HG02973 (cell line): ENCODE measurements around the gene HGD.
"Not testable (repeated sequence)": the region's sequence is repeated elsewhere in the genome, so short reads cannot be mapped to it uniquely, and the experiment has no call there.

ENCODE experiments used
- ATAC-seq: cut with Tn5 transposase; IDR thresholded peaks from one replicate; pipeline ENCODE4 v1.9.1; 2021; ENCODE audit warnings: moderate library complexity; ENCODE audit not compliant: unreplicated experiment

The HGD gene

DNA sequence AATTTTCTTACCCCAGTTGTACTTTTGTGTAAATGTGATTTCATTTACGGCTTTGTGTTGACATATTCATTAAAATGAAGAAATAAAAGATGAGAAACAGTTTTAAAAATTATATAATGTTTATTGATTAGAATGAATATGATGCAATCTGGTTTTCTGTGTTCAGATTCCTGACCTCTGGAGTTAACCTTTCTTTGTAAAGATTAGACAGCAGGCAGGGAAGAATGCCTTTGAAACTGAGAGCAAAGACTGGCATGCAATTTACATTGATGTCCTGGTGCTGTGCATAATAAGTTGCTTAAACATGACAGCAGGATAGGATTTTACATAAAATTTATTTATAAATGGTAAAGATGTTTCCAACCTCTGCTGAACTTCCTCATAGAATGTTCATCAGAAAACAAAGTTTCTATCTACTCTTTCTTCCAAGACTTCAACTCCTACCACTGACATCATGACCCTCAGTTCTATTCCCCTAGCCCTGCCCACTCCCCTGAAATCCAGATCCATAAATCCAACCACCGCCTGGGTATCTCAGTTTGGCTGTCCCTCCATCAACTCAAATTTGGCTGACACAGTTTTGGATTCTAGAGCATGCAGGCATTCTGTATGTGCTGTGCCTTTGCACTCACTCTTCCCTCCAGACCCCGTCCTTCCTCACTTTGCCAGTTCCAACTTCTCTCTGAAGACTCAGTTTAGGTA lies 1.7 kb downstream of the HGD start:
- no peak for ATAC-seq

DNA sequence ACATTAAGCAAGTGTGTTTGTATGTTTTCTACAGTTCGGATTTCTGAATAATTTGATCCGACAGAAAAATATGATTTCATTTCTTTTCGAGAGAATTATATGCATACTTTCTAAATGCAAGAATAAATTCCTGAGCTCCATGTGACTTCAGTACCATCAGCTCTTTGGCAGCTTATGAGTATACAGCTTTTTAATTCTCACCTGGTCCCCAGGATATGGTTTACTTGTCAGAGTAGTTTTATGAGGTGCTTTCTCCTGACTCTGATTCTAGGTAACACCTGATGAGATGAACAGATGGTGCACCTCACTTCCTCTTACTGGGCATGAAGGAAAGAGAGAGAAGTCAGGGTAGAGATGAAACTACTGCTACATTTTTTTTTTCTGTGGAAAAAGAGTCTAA lies 3.1 kb downstream of the HGD start:
- ATAC-seq: peak; percentile 50

DNA sequence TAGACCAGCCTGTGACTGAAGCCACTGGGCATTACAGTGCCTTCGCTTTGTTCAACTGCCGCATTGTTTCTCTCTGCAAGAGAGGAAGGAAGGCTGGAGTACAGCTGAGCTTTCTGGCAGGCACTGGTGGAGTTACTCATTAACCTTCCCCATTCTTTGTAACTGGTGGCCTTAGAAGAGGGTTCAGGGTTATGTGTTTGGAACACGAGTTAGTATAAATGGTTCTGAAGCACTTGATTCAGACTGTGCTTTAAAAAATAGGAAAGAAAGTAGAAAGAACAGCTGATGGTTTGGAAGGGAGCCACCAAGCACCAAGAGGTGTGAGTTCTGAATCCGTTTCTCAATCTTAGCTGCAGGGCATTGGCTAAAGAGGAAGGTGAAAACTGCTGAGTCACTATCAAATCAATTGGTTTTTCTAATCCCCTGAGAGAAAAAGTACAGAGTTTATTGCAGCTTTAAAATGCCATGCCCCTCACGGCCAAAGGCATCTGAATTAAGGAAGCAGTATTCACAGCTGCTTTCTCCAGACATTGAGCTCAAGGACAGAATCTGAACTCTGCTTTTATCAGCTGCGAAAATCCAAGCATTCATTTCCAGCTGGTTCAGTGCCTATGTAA lies 3.6 kb downstream of the HGD start:
- ATAC-seq: peak; percentile 85

DNA sequence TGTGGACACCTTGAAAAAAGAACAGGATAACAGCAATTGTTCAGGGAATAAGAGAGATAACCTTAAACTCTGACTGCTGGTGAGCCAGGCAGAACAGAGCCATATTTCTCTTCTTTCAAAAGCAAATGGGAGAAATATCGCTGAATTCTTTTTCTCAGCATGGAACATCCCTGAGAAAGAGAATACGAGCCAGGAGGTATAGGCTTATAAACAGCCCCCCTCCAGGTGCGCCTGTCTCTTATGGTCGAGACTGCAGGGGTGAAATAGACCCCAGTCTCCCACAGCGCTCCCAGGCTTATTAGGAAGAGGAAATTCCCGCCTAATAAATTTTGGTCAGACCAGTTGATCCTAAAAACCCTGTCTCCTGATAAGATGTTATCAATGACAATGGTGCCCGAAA lies 4.8 kb downstream of the HGD start:
- not testable (repeated sequence) for ATAC-seq

DNA sequence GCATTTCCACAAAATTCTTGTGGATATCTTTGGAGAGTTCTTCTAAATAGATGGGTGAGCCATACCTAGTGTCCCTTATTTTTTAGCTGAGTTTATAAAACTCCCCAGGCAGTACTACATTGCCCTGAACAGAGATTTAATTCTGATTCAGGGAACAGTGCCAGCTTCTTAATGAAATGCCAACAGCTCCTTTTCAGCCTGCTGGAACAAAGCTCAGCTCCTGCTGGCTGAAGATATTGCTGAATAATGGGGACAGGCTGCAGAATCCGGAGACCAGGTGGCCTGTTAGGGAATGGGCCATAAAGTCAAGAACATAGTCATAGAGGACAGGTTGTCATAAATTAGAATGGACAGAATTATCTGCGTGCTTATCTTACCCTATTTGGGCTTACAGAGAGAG lies 8.9 kb downstream of the HGD start:
- ATAC-seq: no peak

DNA sequence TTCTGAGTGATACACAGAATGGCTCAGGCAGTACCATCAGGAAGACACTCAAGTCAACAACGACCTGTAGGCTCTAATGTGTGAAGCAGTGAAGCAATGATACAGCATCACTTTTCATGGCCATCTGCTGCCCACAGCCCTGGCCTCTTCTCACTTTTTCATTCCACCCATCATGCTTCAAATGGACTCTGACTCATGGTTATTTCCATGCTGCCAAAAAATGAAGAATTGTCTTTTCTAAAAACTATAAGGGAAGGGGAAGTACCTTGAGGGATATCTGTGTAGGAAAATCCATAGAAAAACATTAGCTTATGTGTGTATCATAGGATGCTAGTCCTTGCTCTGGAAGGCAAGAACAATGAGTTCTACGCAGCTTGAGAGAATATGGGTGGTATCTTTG lies 11.5 kb downstream of the HGD start:
- ATAC-seq: no peak

DNA sequence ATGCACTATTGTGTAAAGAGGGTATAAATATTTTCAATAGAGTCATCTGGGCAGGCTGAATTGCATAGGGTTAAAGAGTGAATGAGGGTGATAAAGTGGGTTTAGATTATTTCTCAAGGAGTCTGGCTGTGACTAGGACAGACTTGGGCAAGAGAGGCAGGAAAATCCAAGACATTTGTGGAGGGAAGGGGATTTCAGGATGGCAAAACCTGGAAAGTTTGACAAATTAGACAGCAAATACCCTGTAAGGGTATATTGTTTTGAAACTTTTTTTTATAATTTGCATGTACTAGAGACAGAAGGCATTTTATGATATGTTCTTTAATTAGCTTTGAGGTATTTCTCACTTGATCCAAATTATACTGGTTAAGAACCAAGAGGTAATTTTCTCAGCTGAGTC lies 17.1 kb downstream of the HGD start:
- ATAC-seq: no peak

DNA sequence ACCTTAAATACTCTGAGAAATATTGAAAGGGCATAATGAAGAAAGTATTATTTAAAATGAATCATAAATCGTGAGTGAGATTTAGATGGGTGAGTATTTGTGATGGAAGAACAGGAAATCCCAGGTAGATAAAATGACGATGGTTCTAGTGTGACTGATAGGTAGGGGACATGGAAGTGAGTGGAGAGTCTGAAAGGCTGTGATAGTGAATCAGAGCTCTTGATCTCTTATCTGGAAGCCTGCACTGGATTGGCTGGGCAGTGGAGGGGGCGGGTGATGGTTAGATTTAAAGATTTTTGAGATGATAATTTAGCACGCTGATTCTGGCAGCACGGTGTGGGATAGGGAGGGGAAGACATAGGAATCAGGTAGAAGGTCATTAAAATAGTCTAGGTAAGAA lies 20.1 kb downstream of the HGD start:
- ATAC-seq: no peak

DNA sequence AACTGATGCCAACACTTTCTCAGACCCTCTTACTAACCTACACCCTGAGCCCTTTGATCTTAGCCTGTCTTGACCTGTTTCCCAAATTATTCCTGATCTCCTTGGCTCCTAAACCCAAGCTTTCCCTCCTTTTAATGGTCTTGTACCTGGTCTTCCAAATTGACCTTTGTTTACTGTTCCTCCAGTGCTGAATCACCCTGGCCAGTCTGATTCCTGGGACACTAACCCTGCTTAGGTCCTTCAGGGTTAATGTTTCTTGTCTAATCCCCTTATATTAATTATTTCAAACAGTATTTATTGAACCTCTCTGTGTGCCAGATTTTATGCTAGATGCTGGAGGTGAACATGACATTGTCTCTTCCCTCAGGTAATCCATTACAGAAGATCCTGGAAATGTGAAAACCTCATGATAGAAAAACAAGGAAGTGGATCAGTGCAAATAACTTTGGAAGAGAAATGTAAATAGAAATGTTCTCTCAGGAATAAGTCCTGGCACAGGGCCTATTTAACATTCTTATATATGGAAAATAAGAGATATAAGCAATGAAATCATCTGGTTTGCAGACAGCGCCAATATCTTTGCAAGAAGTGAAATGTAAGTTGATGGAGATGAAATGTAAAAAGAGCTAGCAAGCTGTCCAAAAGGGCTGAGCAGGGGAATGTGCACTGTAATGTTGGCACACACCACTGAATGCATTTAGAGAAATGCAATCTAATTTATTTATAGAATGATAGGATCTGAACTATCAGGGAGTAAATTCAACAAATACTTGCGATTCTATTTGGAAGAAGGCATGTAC lies 20.7 kb downstream of the HGD start:
- no peak for ATAC-seq

DNA sequence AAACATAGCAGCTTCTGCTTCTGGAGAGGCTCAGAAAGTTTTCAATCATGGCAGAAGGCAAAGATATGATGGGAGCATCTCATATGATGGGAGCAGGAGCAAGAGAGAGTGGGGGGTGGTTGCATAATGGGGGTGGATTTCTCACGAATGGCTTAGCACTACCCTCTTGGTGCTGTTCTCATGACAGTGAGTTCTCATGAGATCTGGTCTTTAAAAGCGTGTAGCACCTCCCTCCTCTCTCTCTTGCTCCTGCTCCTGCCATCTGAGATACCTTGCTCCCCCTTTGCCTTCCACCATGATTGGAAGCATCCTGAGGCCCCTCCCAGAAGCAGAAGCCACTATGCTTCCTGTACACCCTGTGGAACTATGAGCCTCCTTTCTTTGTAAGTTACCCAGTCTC lies 22.2 kb downstream of the HGD start:
- ATAC-seq: no peak

DNA sequence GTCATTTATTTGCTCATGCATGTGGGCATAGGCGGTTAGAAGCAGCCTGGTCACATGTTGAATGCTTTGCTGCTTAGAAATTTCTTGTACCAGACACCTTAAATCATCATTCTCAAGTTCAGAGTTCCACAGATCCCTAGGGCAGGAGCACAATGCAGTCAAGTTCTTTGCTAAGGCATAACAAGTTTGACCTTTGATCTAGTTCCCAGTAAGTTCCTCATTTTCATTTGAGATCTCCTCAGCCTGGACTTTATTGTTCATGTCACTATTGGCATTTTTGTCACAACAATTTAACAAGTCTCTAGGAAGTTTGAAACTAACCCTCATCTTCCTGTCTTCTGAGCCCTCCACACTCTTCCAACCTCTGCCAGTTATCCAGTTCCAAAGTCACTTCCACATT lies 22.8 kb downstream of the HGD start:
- ATAC-seq: no peak

DNA sequence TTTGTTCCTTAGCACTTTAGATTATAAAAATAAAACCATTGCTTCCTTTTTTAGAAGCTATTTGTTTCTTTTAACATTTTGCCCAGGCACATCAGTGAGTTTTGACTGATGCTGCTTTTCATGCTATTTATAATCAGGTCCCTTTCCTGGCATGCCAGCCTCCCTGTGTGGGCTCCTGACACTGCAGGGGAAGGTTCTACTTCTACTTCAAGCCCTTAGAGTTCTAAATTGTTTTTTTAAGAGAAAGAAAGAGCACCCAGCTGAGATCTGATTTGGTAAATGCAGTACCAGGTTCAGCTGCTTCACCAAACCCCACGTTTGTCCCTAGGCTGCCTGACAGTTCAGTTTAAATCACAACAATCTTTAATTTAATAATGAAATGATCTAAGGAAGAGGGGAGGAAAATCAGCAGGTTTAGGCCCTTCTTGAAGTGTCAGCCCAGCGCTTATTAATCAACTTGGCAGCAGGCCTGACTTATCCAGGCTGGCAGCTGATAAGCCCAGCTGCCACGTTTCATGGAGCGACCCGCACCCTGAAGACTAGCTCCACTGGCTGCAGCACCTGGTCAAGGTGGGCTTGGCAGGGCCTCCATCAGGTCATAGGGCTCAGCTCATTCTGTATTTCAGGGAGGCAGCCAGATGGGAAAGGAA lies 29.0 kb downstream of the HGD start:
- ATAC-seq: no peak

DNA sequence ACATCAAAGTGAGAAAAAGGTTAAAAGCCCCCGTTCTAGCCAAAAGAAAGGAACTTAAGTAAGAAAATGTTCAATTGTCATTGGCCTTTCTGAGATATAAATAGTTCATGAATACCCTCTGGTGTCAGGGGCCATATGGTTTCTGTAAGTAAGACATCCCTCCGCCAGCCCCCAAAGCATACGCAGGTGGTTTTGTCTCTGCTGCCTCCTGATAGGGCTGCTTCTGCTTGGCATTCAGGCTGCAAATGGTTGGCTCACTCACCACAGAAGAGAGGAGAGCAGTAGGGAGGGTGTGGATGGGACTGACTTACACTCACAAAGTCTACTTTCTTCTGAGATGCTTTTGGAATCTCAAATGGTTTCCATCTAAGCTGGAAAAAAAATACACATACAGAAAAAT lies 29.8 kb downstream of the HGD start:
- ATAC-seq: no peak

DNA sequence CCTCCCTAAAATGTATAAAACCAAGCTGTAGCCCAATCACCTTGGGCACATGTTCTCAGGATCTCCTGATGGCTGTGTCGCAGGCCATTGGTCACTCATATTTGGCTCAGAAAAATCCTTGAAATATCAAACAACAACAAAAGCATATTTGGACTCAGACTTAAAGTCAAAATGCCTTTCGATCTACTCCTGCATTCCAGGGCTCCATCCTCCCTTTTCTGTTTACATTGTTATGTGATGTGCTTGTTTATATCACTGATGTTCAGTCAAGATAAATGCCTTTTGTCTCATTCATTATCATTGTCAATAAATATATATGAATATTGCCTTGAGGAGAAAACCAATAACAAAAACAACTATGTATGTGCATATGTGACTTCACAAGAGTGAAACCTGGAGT lies 31.7 kb downstream of the HGD start:
- ATAC-seq: no peak

DNA sequence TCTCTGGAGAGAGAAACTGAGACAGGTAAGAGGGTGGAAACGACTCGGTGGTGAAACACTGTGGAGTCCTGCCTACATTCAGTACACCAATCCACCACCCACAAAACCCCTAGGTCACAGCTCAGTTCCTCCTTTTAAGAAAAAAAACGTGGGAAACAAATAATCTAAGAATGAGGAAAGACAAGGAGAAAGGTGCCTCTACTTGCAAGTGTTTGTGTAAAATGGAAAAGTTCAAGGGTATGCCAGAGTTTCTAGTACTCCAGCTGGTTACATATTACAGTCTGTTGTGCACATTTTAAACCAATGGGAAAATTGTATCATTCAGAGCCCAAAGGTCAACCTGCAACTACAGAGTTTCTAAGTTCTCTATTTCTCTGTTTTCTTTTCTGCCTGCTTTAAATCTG lies 32.2 kb downstream of the HGD start:
- no peak for ATAC-seq

DNA sequence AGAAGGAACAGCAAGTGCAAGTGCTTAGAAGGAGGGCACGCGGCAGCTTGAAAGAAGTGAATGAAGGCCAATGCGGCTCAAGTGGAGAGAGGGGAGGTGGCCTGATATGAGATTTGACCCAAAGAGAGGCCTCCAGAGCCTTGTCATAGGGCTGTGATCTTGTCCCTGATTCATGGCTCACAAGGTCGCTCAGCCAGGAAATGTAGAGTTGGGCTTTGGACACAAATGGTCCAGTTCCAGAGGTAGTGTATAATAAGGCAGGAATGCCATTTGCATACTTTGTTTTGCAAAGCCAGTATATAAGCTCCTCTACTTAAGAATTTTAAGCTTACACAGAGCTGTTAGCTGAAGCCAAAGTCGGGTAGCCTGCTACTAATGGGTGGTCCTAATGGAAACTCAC lies 33.7 kb downstream of the HGD start:
- no peak for ATAC-seq

DNA sequence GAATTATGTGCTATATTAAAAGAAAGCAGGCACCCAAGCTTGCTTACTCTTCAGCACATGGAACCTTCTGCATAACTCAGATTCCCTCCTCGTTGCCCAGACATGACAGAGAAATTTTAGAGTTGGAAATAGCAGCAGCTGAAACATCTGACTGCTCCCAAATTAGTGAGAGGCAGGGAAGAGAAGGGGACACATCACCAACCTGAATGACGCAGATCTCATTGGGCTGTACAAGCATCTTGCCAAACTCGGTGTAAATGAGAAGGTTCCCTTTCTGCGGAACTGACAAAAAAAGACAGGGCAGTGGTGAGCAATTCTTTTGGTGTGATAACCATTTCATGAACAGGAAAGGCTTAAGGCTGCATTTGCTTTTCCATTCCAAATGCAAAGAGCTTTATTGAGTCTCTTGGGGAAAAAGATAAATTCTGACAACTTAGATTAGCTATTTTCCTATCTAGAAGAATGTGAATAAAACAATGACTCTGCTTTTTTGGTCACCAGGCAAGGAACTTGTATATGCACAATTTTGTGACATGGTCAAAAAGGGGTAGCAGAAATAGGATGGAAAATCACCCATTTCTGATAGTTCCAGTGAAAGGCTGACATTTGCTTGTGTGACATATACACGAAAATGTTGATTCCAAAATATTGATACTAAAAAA lies 35.1 kb downstream of the HGD start:
- no peak for ATAC-seq

DNA sequence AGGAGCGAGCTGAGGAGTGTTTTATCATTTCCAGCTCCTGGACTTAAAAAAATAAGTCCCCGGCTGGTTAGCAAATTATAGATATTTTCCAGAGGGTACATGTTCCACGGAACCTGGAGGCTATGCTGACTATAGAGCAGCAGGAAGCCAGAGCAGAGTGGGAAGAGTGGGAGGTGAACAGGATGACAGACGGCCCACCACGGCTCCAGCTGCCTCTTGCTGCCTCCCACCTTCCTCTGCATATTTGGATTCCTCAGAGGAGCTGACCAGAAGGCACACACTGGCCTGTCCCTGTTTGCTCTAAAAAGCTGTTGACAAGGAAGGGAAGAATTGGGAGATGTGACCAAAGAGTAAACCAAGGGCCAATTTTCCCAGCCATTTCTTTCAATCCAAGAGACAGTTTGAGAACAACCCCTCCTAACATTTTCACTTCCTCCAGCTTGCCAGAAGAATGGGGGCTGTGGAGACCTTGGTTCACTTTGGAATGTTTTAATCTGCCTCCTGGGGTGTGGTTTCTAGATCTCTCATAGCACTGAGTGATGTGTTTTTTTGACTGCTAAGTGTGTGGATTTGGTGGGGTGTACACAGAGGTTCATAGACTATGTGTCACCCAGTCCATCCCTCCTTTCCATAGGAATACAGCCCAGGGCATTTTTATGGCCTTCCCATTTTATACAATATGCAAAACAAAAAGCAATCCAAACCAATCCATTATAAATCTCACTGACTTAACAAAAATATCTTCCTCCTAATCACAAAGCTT lies 36.8 kb downstream of the HGD start:
- no peak for ATAC-seq

DNA sequence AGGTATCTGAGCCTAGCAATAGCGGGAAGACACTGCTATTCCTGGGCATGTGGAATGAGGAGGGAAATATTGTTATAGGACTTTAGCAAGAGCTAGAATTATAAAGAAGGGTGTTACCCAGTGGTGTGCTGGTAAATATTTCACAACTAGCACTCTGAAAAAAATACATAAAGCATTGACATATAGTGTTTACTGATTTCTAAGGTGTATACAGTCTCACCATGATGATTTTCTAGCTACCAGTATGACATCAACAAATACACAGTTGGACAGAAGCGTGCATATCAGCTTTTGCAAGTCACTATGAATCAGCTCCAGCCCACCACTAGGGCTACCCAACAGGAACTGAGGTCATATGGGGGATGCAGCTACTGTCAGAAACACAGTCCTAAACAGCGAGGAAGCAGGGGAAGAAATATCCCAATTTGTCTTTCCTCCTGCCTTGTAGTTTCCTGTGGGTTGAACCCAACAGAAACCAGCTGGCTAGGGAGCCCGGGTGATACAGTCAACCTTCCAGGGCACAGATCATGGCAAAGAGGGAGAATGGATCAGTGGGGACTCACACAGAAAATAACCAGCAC lies 39.6 kb downstream of the HGD start:
- ATAC-seq: no peak

DNA sequence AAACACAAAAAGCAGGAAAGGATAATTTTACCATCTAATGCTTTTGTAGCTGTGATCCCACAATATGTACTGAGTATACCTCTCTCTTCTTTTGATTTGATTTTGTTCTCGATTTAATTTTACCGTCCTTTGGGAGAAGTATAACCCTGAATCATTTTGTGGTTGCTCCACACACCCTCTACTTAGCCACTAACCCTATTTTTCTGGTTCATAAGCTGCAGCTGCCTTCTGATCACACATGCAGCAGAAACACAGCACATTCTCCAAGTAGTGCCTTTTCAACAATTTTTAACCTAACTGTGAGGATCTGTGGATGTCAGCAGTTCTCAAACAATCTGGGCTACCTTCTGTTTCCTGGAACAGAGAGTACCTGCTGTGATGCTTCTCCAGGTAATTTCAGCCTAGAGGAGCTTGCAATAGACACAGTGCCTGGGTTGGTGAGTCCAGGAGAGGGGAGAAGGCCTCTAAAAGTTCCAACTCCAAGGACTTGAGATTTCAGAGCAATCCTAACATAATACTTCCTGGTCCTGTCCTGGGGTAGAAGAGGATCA lies 40.3 kb downstream of the HGD start:
- ATAC-seq: no peak
